ENCODE measurements around the gene HSD17B13.

The HSD17B13 gene

GRCh38 chr4:87283151-87283550, 39.5 kb downstream of the HSD17B13 start:
- no peak for TF ChIP-seq CTCF (conservative IDR thresholded peaks at IDR 0.05; ENCODE audit: low read depth, low read length)
- H3K4me3 ChIP-seq (ENCODE audit: low read length): no peak overlapping the region
- DNase-seq (ENCODE audit: low read depth): no peak

DNA sequence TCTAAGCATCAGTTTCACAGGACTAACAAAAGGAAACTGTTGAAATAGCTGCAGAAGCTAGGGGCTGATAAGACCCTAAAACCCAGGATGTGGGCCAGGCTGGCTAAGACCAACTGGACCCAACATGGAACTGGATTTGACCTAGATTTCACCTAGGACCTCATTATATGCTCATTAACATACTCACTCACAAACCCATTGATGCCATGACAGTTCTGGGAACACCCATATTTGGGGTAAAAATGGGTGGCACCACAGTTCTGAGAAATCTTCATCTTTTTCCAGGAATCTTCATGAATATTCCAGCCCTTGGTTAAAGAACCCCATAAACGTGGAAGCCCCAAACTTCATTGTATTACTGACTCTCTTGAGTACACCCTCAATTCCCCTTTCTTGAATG, 41.1 kb downstream of the HSD17B13 start:
- no peak overlapping the region for H3K4me3 ChIP-seq (ENCODE audit: low read length)
- TF ChIP-seq CTCF (conservative IDR thresholded peaks at IDR 0.05; ENCODE audit: low read depth, low read length): no peak
- no peak for DNase-seq (ENCODE audit: low read depth)

DNA sequence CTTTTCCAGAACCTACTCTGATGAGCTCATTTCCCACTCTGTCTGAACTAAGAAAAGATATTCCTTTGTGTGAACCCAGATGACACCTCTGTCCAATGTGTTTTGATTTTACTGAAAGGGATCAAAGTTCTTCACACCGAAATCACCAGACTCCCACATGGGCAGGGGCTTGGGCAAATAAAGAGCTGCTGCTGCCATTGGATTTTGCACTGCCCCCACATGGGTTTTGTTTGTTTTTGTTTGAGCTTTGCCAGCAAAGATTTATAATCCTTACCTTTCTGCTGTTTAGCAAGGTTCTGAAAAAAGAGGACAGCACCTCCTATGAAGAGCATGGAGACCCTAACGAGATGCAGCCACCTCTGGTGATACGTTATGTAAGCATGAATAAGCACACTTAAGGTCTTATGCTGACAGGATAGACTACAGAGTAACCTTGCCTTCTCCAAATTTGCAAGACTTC, 44.3 kb downstream of the HSD17B13 start:
- H3K4me3 ChIP-seq (ENCODE audit: low read length): no peak overlapping the region
- no peak for TF ChIP-seq CTCF (conservative IDR thresholded peaks at IDR 0.05; ENCODE audit: low read depth, low read length)
- DNase-seq (ENCODE audit: low read depth): no peak

GRCh38 chr4:87275311-87275710, 47.4 kb downstream of the HSD17B13 start:
- H3K4me3 ChIP-seq (ENCODE audit: low read length): no peak overlapping the region
- DNase-seq (ENCODE audit: low read depth): no peak
- no peak for TF ChIP-seq CTCF (conservative IDR thresholded peaks at IDR 0.05; ENCODE audit: low read depth, low read length)

DNA sequence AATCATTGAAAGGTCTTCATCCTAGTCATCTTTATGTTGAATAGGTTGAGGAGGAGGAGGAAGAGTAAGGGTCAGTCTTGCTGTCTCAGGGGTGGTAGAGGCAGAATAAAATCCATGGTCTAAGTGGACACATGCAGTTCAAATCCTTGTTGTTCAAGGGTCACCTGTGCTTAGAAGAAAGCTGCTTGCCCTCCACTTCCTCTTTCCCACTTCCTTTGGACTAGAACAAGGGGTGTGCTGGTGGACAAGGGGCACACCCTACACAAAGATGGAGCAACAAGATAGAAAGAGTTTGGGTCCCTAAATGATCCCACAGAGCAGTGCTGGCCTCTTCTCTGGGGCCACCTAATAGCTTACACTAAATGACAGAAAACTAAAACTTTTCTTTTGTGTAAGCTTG, 47.9 kb downstream of the HSD17B13 start:
- TF ChIP-seq CTCF (conservative IDR thresholded peaks at IDR 0.05; ENCODE audit: low read depth, low read length): no peak

GRCh38 chr4:87274327-87274726, 48.4 kb downstream of the HSD17B13 start:
- TF ChIP-seq CTCF (conservative IDR thresholded peaks at IDR 0.05; ENCODE audit: low read depth, low read length): no peak
- no peak for DNase-seq (ENCODE audit: low read depth)

More for the DNA sequence above, 47.9 kb downstream of the HSD17B13 start:
- DNase-seq (ENCODE audit: low read depth): no peak
- H3K4me3 ChIP-seq (ENCODE audit: low read length): no peak overlapping the region

GRCh38 chr4:87270825-87271224, 51.9 kb downstream of the HSD17B13 start:
- no peak for DNase-seq (ENCODE audit: low read depth)
- no peak overlapping the region for H3K4me3 ChIP-seq (ENCODE audit: low read length)
- TF ChIP-seq CTCF (conservative IDR thresholded peaks at IDR 0.05; ENCODE audit: low read depth, low read length): no peak

More at GRCh38 chr4:87274327-87274726, 48.4 kb downstream of the HSD17B13 start:
- no peak overlapping the region for H3K4me3 ChIP-seq (ENCODE audit: low read length)
